GM06990 (cell line): Measurements from ENCODE around the gene TSPAN9.

Experiments used
- DNase-seq: peaks from one replicate; pipeline ENCODE4 v3.0.0-alpha.2; 2011; ENCODE audit not compliant: insufficient read length; ENCODE audit errors: extremely low read depth
- H3K27me3 ChIP-seq: replicated peaks from 2 replicates; pipeline ENCODE4 v1.6.0; 2011; ENCODE audit warnings: low read length; ENCODE audit not compliant: control insufficient read depth, insufficient read depth
- H3K36me3 ChIP-seq: 2 replicates; pipeline ENCODE4 v1.5.1; 2011; ENCODE audit warnings: low read length; ENCODE audit not compliant: control insufficient read depth, insufficient read depth
- H3K4me3 ChIP-seq: replicated peaks from 2 replicates; pipeline ENCODE4 v1.5.1; 2011; ENCODE audit warnings: low read depth, mild to moderate bottlenecking, control low read depth, low read length
- CTCF ChIP-seq: IDR thresholded peaks from 2 replicates; pipeline ENCODE4 v1.5.1; 2011; ENCODE audit warnings: low read length, control low read depth, mild to moderate bottlenecking, inconsistent platforms; ENCODE audit not compliant: insufficient read depth, poor library complexity, severe bottlenecking

Gene TSPAN9

GRCh38 chr12:3076730-3077571 lies at the start of gene TSPAN9:
TSPAN9 (plus strand) TSS chr12:3077379; CDS start chr12:3201194, 123,815 bp downstream.
- Histone ChIP-seq H3K36me3 (no peaks in the 10 kb centered on the region), H3K4me3 (peak within 1 kb of the TSS; percentile 61), H3K27me3 (no peaks in the 10 kb centered on the region)
- no peak for TF ChIP-seq CTCF
- peak; percentile 26 for DNase-seq

GRCh38 chr12:3028108-3028507 lies 49.1 kb upstream of the TSPAN9 start:
- Histone ChIP-seq H3K27me3 (no peaks in the 10 kb centered on the region), H3K4me3 (no peak overlapping the region)

GRCh38 chr12:3030821-3031429 lies 46.3 kb upstream of the TSPAN9 start:
- Histone ChIP-seq H3K27me3 (no peaks in the 10 kb centered on the region), H3K36me3 (no peaks in the 10 kb centered on the region), H3K4me3 (no peak overlapping the region)
- TF ChIP-seq CTCF = no peak
- DNase-seq = no peak

More at GRCh38 chr12:3028108-3028507, 49.1 kb upstream of the TSPAN9 start:
- no peaks in the 10 kb centered on the region for H3K36me3 ChIP-seq
- DNase-seq = no peak
- TF ChIP-seq CTCF = no peak

- Histone ChIP-seq H3K36me3 (no peaks in the 10 kb centered on the region), H3K27me3 (no peaks in the 10 kb centered on the region), H3K4me3 (no peak overlapping the region)
- no peak for DNase-seq
- no peak for TF ChIP-seq CTCF
Measured at GRCh38 chr12:3032161-3032560, 45.0 kb upstream of the TSPAN9 start.

GRCh38 chr12:3032770-3033538 lies 44.2 kb upstream of the TSPAN9 start:
- no peaks in the 10 kb centered on the region for H3K27me3 ChIP-seq
- no peak for DNase-seq
- H3K4me3 ChIP-seq = no peak overlapping the region
- TF ChIP-seq CTCF = no peak
- H3K36me3 ChIP-seq = no peaks in the 10 kb centered on the region
